Neural cell (in vitro differentiated cells): ENCODE measurements around the gene TAF6.

Experiments used
- EP300 ChIP-seq: fragments of 450-650 bp; conservative IDR thresholded peaks from 2 replicates; pipeline ENCODE4 v1.6.1; 2014; ENCODE audit warnings: antibody characterized with exemption, mild to moderate bottlenecking, moderate library complexity; ENCODE audit not compliant: poor library complexity, severe bottlenecking
- EZH2 ChIP-seq: fragments of 200-600, 300-800 bp; shearing (Covaris generic), sonication (generic); IDR thresholded peaks from 2 replicates; pipeline ENCODE4 v1.6.1; 2014; ENCODE audit warnings: antibody characterized with exemption, low read length, borderline replicate concordance, mild to moderate bottlenecking; ENCODE audit not compliant: insufficient read depth, poor library complexity, severe bottlenecking
- MXI1 ChIP-seq: fragments of 450-650 bp; conservative IDR thresholded peaks from 2 replicates; pipeline ENCODE4 v1.6.1; 2014; ENCODE audit warnings: antibody characterized with exemption, mild to moderate bottlenecking; ENCODE audit not compliant: poor library complexity, severe bottlenecking
- POLR2AphosphoS5 ChIP-seq: IDR thresholded peaks from 2 replicates; pipeline ENCODE4 v1.6.1; 2012
- RAD21 ChIP-seq: fragments of 450-650 bp; conservative IDR thresholded peaks from 2 replicates; pipeline ENCODE4 v1.6.1; 2014; ENCODE audit warnings: antibody characterized with exemption, mild to moderate bottlenecking, moderate library complexity
- SMC3 ChIP-seq: fragments of 450-650 bp; conservative IDR thresholded peaks from 2 replicates; pipeline ENCODE4 v1.6.1; 2014; ENCODE audit warnings: antibody characterized with exemption, mild to moderate bottlenecking, moderate library complexity; ENCODE audit not compliant: poor library complexity
- TAF1 ChIP-seq: IDR thresholded peaks from 2 replicates; pipeline ENCODE4 v1.6.1; 2012; ENCODE audit warnings: low read depth
- TF ChIP-seq, protein P1 (sequence below): fragments of 450-650 bp; IDR thresholded peaks from 2 replicates; pipeline ENCODE4 v1.5.1; 2014; ENCODE audit warnings: antibody characterized with exemption, mild to moderate bottlenecking, moderate library complexity; ENCODE audit not compliant: poor library complexity, severe bottlenecking
- TF ChIP-seq, protein P2 (sequence below): IDR thresholded peaks from 2 replicates; pipeline ENCODE4 v1.6.1; 2012; ENCODE audit warnings: borderline replicate concordance

DNA sequence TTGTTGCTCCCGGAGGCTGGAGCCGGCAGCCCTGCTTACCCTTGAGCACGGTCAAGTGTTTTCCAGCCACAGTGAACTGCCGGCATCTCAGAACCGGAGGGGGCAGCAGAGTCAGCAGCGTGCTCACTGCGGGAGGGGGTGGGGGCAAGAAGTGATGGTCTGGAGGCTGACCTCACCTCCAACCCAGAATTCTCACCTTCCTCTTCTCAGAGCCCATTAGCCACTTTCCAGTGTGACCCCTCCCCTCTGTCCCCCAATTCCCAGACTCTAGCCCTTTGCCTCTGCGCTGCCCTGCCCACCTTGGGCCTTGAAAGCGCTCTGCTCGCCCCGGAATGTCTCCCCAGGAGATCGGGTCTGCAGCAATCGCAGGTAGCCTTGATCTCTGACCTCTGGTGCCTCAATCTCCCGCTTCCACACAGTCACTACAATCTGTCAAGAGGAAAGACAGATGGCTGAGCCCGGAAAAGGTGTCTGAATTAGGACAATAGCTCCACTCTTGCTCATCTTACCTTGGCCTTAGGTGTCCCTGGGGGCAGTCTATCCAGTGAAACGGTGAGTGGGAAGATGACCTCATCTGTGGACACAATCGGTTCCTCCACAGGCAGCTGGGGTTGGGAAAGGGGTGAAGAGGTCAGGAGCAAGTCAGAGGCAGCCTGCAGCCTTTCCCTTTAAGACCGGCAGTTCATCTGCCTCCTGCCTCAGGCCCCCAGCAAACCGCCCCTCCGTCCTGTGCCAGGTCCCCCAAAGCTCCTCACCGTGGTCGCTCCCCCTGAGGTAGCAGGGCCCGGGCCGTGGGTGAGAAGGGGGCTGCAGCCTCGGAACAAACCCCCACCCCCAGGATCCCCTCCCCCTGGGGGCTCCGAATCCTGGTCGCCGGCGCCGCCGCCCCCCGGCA, 38.4 kb upstream of the TAF6 start:
- TF ChIP-seq, protein P1, sequence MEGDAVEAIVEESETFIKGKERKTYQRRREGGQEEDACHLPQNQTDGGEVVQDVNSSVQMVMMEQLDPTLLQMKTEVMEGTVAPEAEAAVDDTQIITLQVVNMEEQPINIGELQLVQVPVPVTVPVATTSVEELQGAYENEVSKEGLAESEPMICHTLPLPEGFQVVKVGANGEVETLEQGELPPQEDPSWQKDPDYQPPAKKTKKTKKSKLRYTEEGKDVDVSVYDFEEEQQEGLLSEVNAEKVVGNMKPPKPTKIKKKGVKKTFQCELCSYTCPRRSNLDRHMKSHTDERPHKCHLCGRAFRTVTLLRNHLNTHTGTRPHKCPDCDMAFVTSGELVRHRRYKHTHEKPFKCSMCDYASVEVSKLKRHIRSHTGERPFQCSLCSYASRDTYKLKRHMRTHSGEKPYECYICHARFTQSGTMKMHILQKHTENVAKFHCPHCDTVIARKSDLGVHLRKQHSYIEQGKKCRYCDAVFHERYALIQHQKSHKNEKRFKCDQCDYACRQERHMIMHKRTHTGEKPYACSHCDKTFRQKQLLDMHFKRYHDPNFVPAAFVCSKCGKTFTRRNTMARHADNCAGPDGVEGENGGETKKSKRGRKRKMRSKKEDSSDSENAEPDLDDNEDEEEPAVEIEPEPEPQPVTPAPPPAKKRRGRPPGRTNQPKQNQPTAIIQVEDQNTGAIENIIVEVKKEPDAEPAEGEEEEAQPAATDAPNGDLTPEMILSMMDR, result no peak
- TF ChIP-seq POLR2AphosphoS5, result no peak
- no peak for TF ChIP-seq EZH2
- no peak for TF ChIP-seq TAF1
- TF ChIP-seq RAD21, result no peak
- no peak for TF ChIP-seq EP300
- TF ChIP-seq MXI1, result no peak
- TF ChIP-seq, protein P2, sequence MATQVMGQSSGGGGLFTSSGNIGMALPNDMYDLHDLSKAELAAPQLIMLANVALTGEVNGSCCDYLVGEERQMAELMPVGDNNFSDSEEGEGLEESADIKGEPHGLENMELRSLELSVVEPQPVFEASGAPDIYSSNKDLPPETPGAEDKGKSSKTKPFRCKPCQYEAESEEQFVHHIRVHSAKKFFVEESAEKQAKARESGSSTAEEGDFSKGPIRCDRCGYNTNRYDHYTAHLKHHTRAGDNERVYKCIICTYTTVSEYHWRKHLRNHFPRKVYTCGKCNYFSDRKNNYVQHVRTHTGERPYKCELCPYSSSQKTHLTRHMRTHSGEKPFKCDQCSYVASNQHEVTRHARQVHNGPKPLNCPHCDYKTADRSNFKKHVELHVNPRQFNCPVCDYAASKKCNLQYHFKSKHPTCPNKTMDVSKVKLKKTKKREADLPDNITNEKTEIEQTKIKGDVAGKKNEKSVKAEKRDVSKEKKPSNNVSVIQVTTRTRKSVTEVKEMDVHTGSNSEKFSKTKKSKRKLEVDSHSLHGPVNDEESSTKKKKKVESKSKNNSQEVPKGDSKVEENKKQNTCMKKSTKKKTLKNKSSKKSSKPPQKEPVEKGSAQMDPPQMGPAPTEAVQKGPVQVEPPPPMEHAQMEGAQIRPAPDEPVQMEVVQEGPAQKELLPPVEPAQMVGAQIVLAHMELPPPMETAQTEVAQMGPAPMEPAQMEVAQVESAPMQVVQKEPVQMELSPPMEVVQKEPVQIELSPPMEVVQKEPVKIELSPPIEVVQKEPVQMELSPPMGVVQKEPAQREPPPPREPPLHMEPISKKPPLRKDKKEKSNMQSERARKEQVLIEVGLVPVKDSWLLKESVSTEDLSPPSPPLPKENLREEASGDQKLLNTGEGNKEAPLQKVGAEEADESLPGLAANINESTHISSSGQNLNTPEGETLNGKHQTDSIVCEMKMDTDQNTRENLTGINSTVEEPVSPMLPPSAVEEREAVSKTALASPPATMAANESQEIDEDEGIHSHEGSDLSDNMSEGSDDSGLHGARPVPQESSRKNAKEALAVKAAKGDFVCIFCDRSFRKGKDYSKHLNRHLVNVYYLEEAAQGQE, result no peak
- TF ChIP-seq SMC3, result no peak
